ENCODE results near the gene ADK. TPM values are rescaled to one million over a fixed set of nuclear protein-coding genes. Genes with fewer than 3 reads are reported as not detected.

Gene ADK
- total RNA-seq, 1 donor from 2014 or later = 53.0 TPM

DNA sequence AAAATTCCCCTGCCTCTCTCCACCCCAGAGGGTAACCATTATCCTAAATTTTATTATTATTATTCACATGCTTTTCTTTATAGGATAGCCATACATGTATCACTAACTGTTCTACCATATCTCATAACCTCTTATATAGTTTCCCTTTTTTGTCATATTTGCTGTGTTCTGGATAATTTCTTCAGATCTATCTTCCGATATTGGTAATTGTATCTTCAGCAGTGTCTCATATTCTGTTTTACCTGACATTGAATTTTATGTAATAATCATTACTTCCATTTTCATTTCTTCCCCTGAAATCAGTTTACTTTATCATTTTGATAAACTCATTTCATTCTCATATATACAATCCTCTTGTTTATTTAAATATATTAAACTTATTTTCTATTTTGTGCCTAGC lies 273.5 kb downstream of the ADK start:
- H3K9me3 ChIP-seq = no peaks in the 10 kb centered on the region
- H3K36me3 ChIP-seq = no peaks in the 10 kb centered on the region
- no peaks in the 10 kb centered on the region for H3K27me3 ChIP-seq
- intact Hi-C loops (cut with DNase I) = no loop called here
- H3K27ac ChIP-seq = no peak overlapping the region
- H3K4me1 ChIP-seq = peaks cover 6% of the 10 kb centered on the region
- H3K4me3 ChIP-seq = no peak overlapping the region
- TF ChIP-seq, protein P1, sequence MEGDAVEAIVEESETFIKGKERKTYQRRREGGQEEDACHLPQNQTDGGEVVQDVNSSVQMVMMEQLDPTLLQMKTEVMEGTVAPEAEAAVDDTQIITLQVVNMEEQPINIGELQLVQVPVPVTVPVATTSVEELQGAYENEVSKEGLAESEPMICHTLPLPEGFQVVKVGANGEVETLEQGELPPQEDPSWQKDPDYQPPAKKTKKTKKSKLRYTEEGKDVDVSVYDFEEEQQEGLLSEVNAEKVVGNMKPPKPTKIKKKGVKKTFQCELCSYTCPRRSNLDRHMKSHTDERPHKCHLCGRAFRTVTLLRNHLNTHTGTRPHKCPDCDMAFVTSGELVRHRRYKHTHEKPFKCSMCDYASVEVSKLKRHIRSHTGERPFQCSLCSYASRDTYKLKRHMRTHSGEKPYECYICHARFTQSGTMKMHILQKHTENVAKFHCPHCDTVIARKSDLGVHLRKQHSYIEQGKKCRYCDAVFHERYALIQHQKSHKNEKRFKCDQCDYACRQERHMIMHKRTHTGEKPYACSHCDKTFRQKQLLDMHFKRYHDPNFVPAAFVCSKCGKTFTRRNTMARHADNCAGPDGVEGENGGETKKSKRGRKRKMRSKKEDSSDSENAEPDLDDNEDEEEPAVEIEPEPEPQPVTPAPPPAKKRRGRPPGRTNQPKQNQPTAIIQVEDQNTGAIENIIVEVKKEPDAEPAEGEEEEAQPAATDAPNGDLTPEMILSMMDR (IDR thresholded peaks at IDR 0.05) = no peak
- ATAC-seq (no peak), DNase-seq (no peak)

DNA sequence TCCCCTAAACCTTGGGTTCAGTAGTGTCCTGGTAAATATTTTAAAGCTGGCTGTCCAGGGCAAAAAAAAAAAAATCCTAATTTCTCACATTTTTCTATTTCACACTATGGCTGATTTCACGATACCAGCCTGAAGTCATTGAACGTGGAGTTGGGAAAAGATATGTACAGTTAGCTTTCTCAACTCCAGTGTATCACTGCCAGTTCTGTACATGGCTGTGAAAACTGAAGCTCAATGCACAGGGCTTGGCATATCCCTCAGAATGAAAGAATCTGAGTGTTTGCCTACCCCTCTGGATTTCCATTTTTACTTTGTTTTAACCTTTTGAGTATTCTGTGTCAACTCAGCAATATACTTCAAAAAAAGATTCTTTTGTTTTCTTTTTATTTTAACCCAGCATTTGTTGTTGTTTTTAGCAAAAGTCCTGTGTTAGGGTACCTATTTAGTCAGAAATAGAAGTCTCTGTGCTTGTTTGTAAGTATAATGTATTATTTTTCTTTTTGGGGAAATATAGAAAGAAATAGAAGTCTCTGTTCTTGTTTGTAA lies 274.5 kb downstream of the ADK start:
- ATAC-seq (no peak), DNase-seq (no peak)
- intact Hi-C loops (cut with DNase I) = no loop called here
- no peaks in the 10 kb centered on the region for H3K36me3 ChIP-seq
- no peak overlapping the region for H3K4me3 ChIP-seq
- H3K4me1 ChIP-seq = no peaks in the 10 kb centered on the region
- TF ChIP-seq, protein P1 (IDR thresholded peaks at IDR 0.05) = no peak
- no peaks in the 10 kb centered on the region for H3K9me3 ChIP-seq
- H3K27me3 ChIP-seq = no peaks in the 10 kb centered on the region
- no peak overlapping the region for H3K27ac ChIP-seq

DNA sequence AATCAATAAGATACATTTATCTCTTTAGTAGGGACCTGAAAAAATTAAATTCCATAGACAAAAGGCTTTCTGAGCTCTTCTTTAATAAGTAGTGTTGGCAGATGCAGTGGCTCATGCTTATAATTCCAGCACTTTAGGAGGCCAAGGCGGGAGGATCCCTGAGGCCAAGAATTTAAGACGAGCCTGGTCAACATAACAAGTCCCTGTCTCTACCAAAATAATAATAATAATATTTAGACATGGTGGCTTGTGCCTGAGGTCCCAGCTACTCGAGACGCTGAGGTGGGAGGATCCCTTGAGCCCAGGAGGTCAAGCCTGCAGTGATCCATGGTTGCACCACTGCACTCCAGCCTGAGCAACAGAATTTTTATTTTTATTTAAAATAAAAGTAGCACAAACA lies 280.8 kb downstream of the ADK start:
- Histone ChIP-seq H3K9me3 (no peaks in the 10 kb centered on the region), H3K27ac (no peak overlapping the region), H3K4me1 (peaks cover 3% of the 10 kb centered on the region), H3K36me3 (no peaks in the 10 kb centered on the region), H3K4me3 (no peak overlapping the region), H3K27me3 (no peaks in the 10 kb centered on the region)
- no peak for ATAC-seq
- intact Hi-C loops (cut with DNase I) = no loop called here
- no peak for DNase-seq
- TF ChIP-seq, protein P1 (IDR thresholded peaks at IDR 0.05) = no peak

DNA sequence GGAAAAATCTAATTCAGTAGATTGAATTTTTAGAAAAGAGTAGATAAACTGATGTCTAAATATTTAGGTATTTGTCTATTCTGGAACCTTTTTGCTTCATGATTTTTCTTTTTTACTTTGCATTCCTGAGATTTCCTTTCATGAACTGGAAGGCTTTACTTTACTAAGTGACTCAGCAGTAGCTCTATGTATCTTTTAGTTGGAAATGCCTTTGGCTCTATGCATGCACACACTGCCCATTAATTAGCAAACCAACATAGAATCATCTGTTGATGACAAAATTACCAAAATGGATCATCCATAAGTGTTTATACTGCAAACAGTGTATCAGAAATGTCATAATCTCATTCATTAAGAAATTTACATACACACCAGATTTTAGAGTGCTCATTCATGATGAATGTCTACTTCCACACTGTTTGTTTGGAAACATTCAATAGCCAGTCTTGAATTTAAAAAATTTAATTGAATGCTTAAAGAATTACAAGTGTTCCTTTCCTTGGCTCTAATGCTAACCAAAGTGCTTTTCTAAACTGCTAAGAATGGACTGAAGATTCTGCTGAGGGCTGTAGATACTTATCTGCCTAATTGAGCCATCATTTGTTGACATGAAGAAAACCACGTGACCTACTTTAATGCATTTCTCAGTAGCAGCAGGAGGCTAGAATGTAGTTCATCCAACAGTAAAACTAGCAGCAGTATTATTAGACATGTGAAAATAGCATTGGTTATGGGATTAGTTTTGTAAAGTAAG lies 282.0 kb downstream of the ADK start:
- Histone ChIP-seq H3K36me3 (no peaks in the 10 kb centered on the region), H3K27me3 (no peaks in the 10 kb centered on the region), H3K4me1 (peaks cover 3% of the 10 kb centered on the region), H3K9me3 (no peaks in the 10 kb centered on the region), H3K4me3 (no peak overlapping the region), H3K27ac (no peak overlapping the region)
- intact Hi-C loops (cut with DNase I) = no loop called here
- TF ChIP-seq, protein P1 (IDR thresholded peaks at IDR 0.05) = no peak
- no peak for DNase-seq
- peak; percentile 65 for ATAC-seq

DNA sequence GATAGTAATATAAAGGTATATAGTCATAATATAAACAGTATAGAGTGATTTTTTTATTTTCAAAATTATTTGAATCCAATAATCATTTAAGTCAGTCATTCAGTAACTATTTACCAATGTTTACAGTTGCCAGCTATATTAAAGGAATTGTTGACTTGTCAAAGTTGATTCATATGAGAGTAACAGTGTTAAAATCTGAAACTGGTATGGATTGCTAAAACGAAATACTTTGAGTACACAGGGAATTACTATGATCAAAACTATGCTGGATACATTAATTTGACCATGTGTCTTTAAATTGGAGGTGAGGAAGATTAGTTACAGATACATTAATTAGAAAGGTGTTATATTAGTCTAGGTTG lies 282.6 kb downstream of the ADK start:
- Histone ChIP-seq H3K27me3 (no peaks in the 10 kb centered on the region), H3K4me1 (peaks cover 3% of the 10 kb centered on the region), H3K27ac (no peak overlapping the region), H3K9me3 (no peaks in the 10 kb centered on the region), H3K36me3 (no peaks in the 10 kb centered on the region), H3K4me3 (no peak overlapping the region)
- TF ChIP-seq, protein P1 (IDR thresholded peaks at IDR 0.05) = no peak
- intact Hi-C loops (cut with DNase I) = no loop called here
- ATAC-seq = no peak
- no peak for DNase-seq

Data from upper lobe of right lung (tissue), 1 donor.